Measurements from ENCODE around the gene FSD1.
"Not testable (repeated sequence)": the region's sequence is repeated elsewhere in the genome, so short reads cannot be mapped to it uniquely, and the experiment has no call there.

FSD1 gene

GRCh38 chr19:4286141-4286540 lies 18.3 kb upstream of the FSD1 start:
- not testable (repeated sequence) for DNase-seq

DNA sequence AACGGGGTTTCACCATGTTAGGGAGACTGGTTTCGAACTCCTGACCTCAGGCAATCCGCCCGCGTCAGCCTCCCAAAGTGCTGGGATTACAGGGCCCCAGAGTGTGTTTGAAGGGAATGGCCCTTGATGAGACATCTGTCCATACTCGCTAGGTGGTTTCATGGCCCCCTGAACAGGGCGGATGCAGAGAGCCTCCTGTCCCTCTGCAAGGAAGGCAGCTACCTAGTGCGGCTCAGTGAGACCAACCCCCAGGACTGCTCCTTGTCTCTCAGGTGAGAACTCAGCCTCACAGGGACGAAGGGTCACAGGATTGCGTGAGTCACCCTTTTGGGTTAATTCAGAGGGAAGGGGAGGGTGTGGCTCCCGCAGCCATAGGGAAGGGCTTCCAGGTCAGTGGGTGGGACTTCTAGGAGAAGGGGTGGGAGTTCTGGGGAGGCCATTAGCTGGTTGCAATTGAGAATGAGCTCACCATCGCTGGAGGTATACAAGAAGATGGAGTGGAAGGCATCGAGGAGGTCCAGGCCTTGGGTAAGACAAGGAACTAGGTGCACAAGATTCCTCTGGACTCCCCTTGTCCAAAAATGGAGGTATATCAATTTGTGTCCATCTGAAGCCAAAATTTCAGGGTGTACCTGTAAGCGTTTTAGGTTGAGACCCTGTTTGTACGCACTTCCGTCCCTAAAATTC lies 16.2 kb upstream of the FSD1 start:
- no peak for DNase-seq

- DNase-seq = no peak
These were observed 13.1 kb upstream of the FSD1 start for GRCh38 chr19:4291184-4291732.

DNA sequence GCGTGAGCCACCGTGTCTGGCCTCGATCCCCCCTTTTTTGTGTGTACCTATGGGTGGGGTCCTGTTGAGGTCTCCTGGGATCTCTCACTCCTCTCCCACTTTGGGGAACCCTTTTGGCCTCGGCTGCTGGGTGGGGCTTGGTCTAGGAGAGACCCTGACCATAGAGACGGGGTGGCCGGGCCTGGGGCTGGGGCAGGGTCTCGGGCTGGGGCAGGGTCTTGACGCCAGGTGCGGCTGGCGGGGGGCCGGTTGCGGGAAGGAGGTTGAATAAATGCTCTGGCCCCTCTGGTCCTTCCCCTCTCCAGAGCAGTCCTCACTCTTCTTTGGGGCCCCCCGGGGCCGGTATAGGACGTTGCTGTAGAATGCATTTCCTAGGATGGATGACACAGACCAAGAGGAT lies 11.9 kb upstream of the FSD1 start:
- DNase-seq = no peak

- DNase-seq = no peak
These were observed 10.0 kb upstream of the FSD1 start for GRCh38 chr19:4294389-4294788.

- DNase-seq = no peak
These were observed 8.2 kb upstream of the FSD1 start for GRCh38 chr19:4295972-4296771.

DNA sequence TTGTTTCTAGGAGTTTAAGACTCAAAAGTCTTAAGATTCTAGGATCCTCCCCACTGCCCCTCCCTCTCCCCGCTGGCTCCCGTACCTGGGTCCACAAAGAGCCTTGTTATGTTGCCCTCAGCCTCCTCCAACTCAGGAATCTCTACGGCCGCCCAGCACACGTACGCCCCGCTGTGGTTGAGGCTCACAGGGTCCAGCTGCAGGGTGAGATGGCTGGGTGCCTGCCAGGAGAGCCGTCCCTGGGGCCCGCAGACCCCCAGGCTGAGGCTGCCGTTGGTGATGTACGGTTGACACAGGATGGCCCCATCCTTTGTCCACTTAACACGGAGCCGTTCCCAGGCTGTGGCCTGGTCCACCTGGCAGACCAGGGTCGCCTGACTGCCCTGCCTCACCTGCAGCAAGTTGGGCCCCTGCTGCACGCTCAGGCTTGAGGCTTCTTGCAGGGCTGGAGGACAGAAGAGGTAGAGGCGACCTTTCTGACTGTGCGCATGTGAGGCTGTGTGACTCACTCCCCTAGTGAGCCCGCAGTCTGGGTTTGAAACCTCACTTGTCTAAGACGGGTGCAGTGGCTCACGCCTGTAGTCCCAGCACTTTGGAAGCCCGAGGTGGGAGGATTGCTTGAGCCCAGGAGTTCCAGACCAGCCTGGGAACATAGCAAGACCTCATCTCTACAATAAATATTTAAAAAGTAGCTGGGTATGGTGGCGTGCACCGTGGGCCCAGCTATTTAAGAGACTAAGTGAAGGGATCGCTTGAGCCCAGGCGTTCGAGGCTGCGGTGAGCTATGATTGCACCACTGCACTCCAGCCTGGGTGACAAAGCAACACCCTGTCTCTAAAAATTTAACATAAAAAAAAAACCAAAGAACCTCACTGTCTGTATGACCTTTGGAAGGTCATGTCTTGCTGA lies 6.2 kb upstream of the FSD1 start:
- DNase-seq = peak; percentile 56

- no peak for DNase-seq
These were observed 5.4 kb upstream of the FSD1 start for GRCh38 chr19:4298810-4299550.

- no peak for DNase-seq
These were observed 3.8 kb upstream of the FSD1 start for GRCh38 chr19:4300589-4300988.

DNA sequence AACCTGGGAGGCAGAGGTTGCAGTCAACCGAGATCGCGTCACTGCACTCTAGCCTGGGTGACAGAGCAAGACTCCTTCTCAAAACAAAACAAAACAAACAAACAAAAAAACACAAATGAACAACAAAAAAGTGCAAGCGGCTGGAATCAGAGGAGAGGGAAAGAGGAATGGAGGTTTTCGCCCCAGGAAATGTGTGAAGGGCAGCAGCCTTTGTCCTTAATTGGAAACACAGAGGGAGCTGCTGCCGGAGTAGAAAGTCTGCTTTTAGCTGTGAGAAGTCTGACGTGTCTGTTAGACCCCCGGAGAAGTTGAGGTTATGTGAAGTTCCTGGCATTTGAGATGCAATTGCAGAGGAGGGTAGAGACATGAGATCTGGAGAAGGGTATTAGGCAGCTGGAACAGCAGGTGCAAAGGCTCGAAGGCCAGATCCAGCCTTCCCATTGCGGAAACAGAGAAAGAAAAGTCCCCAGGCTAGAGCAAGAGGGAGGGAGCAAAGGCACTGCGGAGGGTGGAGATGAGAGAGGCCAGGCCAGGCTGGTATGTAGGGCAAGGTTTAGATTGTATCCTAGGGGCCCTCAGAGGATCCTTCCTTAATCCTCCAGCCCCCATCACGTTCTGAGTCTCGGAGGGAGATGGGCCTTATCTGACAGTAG lies 2.7 kb upstream of the FSD1 start:
- DNase-seq = no peak

DNA sequence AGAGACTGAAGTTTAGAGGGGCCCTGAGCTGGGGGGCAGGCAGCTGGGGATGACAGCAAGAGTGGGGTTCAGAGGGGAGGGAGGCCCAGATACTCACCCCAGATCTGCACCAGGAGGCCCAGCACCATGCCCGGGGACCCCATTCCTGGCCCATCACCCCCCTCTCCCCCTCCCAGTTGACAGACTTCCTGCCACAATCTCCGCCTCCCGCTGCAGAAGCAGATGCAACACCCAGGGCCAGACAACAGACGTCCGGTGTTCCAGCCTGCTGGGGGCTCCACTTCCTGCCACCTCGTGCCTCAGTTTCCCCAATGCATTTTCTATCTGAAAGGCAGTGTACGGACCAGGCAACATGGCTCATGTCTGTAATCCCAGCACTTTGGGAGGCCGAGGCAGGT lies 2.2 kb upstream of the FSD1 start, which contains the start of gene TMIGD2:
TMIGD2 (minus strand) TSS at position 147 of the 398 bp plus-strand sequence; CDS start at position 143, 4 bp downstream.
- DNase-seq = no peak

- DNase-seq = no peak
These were observed 420 bp upstream of the FSD1 start for GRCh38 chr19:4303819-4304537.

- no peak for DNase-seq
These were observed 837 bp downstream of the FSD1 start for GRCh38 chr19:4305257-4305612.

- DNase-seq = no peak
These were observed 1.3 kb downstream of the FSD1 start for GRCh38 chr19:4305659-4306058.

GRCh38 chr19:4310247-4311121 lies 6.1 kb downstream of the FSD1 start:
- DNase-seq = no peak

- no peak for DNase-seq
These were observed 9.6 kb downstream of the FSD1 start for GRCh38 chr19:4313847-4314490.

DNA sequence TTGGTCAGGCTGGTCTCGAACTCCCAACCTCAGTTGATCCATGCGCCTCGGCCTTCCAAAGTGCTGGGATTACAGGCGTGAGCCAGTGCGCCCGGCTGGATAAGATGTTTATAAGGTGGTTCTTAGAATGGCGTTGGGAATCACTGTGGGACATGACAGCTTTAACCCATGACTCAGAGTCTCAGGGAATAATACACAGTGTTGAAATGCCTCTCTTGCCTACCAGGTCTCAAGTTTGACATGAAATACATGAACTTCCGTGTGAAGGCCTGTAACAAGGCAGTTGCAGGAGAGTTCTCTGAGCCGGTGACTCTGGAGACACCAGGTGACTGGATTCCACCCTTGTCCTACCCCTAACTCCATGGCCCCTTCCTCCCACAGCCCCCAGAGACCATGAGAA lies 12.6 kb downstream of the FSD1 start:
- no peak for DNase-seq

DNA sequence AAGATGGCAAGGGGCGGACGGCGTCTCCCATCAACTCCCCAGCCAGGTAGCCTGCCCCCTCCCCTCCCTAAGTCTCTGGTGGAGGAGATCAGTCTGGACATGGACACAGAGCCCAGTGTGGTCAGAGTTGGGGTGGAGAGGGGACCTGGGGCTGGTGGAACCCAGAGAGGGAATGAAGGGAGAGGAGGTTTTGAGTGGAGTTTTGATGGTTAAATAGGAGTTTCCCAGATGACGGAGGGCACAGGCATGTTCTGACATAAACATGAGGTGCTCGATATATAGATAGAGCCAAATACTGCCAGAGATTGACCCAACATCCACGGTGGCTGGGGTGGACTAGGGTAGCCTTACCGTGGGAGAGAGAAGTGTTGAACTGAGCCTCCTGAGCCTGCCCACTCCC lies 14.1 kb downstream of the FSD1 start:
- DNase-seq = no peak

DNA sequence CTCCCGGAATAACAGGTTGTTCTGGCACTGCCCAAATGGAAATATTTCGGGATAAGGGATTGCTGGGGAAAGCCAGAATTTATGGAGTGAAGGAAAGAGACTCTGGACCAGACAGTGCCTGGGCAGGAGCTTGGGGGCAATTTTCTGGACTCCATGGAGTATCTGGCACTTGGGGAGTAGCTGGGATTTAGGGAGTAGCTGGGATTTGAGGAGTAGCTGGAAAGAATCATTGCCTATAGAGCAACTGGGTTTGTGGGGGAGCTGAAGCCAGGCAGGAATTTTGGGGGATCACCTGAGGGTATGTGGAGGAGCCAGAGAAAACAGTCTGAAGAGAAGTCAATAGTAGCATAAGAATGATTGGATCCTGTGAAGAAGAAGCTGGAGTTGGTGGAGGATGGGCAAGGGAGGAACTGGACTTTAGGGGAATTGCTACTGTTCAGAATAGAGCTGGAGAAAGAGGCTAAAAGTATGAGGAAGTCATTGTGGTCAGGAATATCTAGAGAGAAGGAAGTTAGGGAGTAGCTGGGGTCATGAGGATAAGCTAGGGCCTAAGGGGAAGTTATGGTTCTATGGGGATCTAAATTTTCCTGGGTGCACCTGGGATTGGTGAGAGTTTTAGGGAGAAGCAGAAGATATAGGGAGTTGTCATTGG lies 14.8 kb downstream of the FSD1 start:
- no peak for DNase-seq
